Measurements from ENCODE around the gene ITSN1. TPM values are rescaled to one million over a fixed set of nuclear protein-coding genes. Genes with fewer than 3 reads are reported as not detected.

The ITSN1 gene
- total RNA-seq, 1 experiment from 2014 or later: 88.5 TPM

DNA sequence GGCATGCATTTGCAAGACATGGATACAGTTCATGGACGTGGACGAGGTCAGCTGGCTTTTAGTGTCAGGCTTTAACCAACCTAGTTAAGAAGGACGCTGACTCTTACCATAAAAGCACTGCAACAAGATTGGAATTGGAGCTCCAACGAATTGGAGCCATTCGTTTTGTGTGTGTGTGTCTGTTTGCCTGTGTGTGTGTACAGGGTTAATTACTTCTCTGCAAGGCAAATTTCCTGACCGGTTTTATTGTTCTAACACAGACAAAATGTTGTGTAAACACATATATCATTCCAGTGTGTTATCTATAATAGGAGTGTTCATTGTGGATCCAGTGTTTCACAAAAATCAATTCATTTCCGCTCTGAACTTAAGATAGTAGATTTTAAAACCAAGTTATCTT is 7.9 kb downstream of the ITSN1 start:
- Histone ChIP-seq H3K27me3 (replicated peaks; ENCODE audit: control insufficient read depth, insufficient read depth, low read length) (no peaks in the 10 kb centered on the region), H3K4me1 (peaks cover 67% of the 10 kb centered on the region), H3K4me3 (ENCODE audit: low read depth, low read length) (no peak overlapping the region), H3K36me3 (ENCODE audit: control insufficient read depth, insufficient read depth, low read length) (no peaks in the 10 kb centered on the region), H3K9me3 (no peaks in the 10 kb centered on the region)
- no peak for DNase-seq
- ChIA-PET POLR2A (interaction anchor here (0.7 kb wide), 1 partner anchor 159 kb away, joined by 4 read pairs; the partner anchor contains the start of gene DNAJC28), CTCF (interaction anchor here (0.9 kb wide), 1 partner anchor 9 kb away, joined by 6 read pairs; no protein-coding TSS in a partner anchor)
- H3K27me3 Mint-ChIP-seq (ENCODE audit: insufficient read depth, unreplicated experiment): no peaks in the 10 kb centered on the region
- H3K27ac Mint-ChIP-seq (ENCODE audit: unreplicated experiment): peak overlapping the region; percentile 57
- intact Hi-C loops (cut with micrococcal nuclease; ENCODE audit: unreplicated experiment): loop anchor here (10.0 kb wide), 1 partner anchor 85 kb away; no protein-coding TSS in a partner anchor
- TF ChIP-seq, protein P1, sequence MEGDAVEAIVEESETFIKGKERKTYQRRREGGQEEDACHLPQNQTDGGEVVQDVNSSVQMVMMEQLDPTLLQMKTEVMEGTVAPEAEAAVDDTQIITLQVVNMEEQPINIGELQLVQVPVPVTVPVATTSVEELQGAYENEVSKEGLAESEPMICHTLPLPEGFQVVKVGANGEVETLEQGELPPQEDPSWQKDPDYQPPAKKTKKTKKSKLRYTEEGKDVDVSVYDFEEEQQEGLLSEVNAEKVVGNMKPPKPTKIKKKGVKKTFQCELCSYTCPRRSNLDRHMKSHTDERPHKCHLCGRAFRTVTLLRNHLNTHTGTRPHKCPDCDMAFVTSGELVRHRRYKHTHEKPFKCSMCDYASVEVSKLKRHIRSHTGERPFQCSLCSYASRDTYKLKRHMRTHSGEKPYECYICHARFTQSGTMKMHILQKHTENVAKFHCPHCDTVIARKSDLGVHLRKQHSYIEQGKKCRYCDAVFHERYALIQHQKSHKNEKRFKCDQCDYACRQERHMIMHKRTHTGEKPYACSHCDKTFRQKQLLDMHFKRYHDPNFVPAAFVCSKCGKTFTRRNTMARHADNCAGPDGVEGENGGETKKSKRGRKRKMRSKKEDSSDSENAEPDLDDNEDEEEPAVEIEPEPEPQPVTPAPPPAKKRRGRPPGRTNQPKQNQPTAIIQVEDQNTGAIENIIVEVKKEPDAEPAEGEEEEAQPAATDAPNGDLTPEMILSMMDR (IDR thresholded peaks at IDR 0.05; ENCODE audit: insufficient read depth in 1 of 2, low read depth in 1 of 2, low read length in 1 of 2, severe bottlenecking in 1 of 2, unreplicated experiment in 1 of 2): no peak
- peaks cover 15% of the 10 kb centered on the region for H3K36me3 Mint-ChIP-seq (ENCODE audit: insufficient read depth, unreplicated experiment)
- no peaks in the 10 kb centered on the region for H3K9me3 Mint-ChIP-seq (ENCODE audit: unreplicated experiment)
- peaks cover 23% of the 10 kb centered on the region for H3K4me1 Mint-ChIP-seq (ENCODE audit: low read depth, unreplicated experiment)
- H3K4me3 Mint-ChIP-seq (ENCODE audit: unreplicated experiment): no peak overlapping the region
- no TSS peak for BruUV-seq (replicated peaks)

DNA sequence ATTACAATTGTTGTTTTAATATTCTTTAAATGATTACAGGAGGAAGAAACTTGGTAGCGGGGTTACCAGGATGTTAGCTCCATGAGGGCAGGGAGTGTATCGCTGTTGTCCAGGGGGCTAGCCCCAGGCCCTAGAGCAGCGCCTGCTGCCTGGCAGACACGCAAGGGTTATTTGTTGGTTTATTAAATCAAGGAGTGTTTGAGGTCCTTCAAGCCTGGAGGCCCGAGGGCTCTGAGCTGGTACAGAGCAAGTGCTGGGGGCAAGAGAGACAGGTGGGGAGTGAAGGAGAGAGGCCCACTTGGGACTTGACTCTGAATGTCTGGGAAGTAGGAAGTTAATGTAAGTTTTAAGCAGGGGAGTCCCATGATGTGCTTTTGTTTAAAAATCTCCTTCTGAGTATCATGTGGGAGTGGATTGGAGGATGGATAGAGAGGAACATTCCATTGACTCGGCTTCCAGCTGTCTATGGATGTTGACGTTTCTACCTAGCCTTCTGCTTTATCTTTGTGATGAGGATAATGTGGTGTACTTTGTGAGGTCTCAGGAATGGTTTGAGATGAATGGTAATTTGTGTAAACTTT is 8.7 kb downstream of the ITSN1 start:
- Mint-ChIP-seq H3K4me3 (ENCODE audit: unreplicated experiment) (peak overlapping the region; percentile 12), H3K27me3 (ENCODE audit: insufficient read depth, unreplicated experiment) (no peaks in the 10 kb centered on the region), H3K27ac (ENCODE audit: unreplicated experiment) (peak overlapping the region; percentile 63), H3K36me3 (ENCODE audit: insufficient read depth, unreplicated experiment) (peaks cover 21% of the 10 kb centered on the region), H3K9me3 (ENCODE audit: unreplicated experiment) (no peaks in the 10 kb centered on the region), H3K4me1 (ENCODE audit: low read depth, unreplicated experiment) (peaks cover 29% of the 10 kb centered on the region)
- POLR2A ChIA-PET: interaction anchor here (0.7 kb wide), 1 partner anchor 160 kb away, joined by 4 read pairs; the partner anchor contains the start of gene DNAJC28
- Histone ChIP-seq H3K4me1 (peaks cover 64% of the 10 kb centered on the region), H3K9me3 (no peaks in the 10 kb centered on the region), H3K36me3 (ENCODE audit: control insufficient read depth, insufficient read depth, low read length) (no peaks in the 10 kb centered on the region), H3K4me3 (ENCODE audit: low read depth, low read length) (no peak overlapping the region), H3K27me3 (replicated peaks; ENCODE audit: control insufficient read depth, insufficient read depth, low read length) (no peaks in the 10 kb centered on the region)
- TF ChIP-seq, protein P1 (IDR thresholded peaks at IDR 0.05; ENCODE audit: insufficient read depth in 1 of 2, low read depth in 1 of 2, low read length in 1 of 2, severe bottlenecking in 1 of 2, unreplicated experiment in 1 of 2): no peak
- no peak for DNase-seq
- no TSS peak for BruUV-seq (replicated peaks)
- CTCF ChIA-PET: interaction anchor here (0.9 kb wide), 1 partner anchor 8 kb away, joined by 6 read pairs; no protein-coding TSS in a partner anchor
- intact Hi-C loops (cut with micrococcal nuclease; ENCODE audit: unreplicated experiment): loop anchor here (10.0 kb wide), 1 partner anchor 84 kb away; no protein-coding TSS in a partner anchor

DNA sequence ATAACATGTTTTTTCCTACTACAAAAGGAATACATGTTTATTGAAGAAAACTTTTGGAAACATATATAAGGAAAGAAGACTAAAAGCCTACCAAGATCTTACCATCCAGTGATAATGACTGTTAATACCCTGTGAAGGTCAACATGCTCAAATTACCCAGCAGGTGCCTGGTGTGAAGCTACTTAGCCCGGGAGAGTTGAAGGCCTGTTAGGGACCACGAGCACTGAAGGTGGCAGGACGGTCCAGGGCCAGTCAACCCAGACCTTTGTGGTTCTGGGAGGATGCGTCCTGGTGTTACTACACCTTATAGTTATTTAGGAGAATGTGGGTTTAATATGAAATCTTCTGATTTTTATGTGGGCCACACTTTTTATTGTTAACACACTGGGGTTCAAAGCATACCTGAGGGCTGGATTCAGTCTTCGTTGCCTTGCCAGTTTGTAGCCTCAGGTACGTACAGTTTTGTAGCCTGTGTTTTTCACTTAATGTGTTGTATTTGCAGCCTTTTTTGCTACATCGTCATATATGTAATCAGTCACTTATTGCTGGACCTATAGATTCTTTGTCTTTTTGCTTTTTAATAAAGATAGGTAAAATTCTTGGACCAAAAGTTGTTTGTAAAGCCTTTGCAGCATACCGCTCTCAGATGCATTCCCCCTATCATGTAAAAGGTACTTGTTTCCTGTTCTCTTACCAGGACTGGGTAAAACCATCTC is 9.8 kb downstream of the ITSN1 start:
- H3K36me3 Mint-ChIP-seq (ENCODE audit: insufficient read depth, unreplicated experiment): peaks cover 26% of the 10 kb centered on the region
- no peak for DNase-seq
- no peaks in the 10 kb centered on the region for H3K36me3 ChIP-seq (ENCODE audit: control insufficient read depth, insufficient read depth, low read length)
- ChIA-PET POLR2A (no interaction called here), CTCF (no interaction called here)
- H3K4me3 Mint-ChIP-seq (ENCODE audit: unreplicated experiment): no peak overlapping the region
- intact Hi-C loops (cut with micrococcal nuclease; ENCODE audit: unreplicated experiment): loop anchor here (10.0 kb wide), 1 partner anchor 83 kb away; no protein-coding TSS in a partner anchor
- H3K9me3 Mint-ChIP-seq (ENCODE audit: unreplicated experiment): no peaks in the 10 kb centered on the region
- H3K4me1 ChIP-seq: peaks cover 70% of the 10 kb centered on the region
- no peaks in the 10 kb centered on the region for H3K27me3 Mint-ChIP-seq (ENCODE audit: insufficient read depth, unreplicated experiment)
- peak overlapping the region; percentile 63 for H3K27ac Mint-ChIP-seq (ENCODE audit: unreplicated experiment)
- TF ChIP-seq, protein P1 (IDR thresholded peaks at IDR 0.05; ENCODE audit: insufficient read depth in 1 of 2, low read depth in 1 of 2, low read length in 1 of 2, severe bottlenecking in 1 of 2, unreplicated experiment in 1 of 2): no peak
- H3K4me1 Mint-ChIP-seq (ENCODE audit: low read depth, unreplicated experiment): peaks cover 36% of the 10 kb centered on the region
- no TSS peak for BruUV-seq (replicated peaks)
- H3K27me3 ChIP-seq (replicated peaks; ENCODE audit: control insufficient read depth, insufficient read depth, low read length): no peaks in the 10 kb centered on the region
- H3K4me3 ChIP-seq (ENCODE audit: low read depth, low read length): no peak overlapping the region
- no peaks in the 10 kb centered on the region for H3K9me3 ChIP-seq

All from Caco-2 (cell line).